ENCODE measurements around the gene TMIGD1. TPM values are rescaled to one million over a fixed set of nuclear protein-coding genes. Genes with fewer than 3 reads are reported as not detected.
A peak's percentile ranks its signal among the peaks of the same experiment; 100 is the strongest.

The TMIGD1 gene
- total RNA-seq, 1 experiment from 2014 or later: not detected

- no peaks in the 10 kb centered on the region for H3K27me3 ChIP-seq (replicated peaks; ENCODE audit: control insufficient read depth, insufficient read depth, low read length)
- Mint-ChIP-seq H3K36me3 (ENCODE audit: insufficient read depth, unreplicated experiment) (peaks cover 16% of the 10 kb centered on the region), H3K9me3 (ENCODE audit: unreplicated experiment) (no peaks in the 10 kb centered on the region), H3K27ac (ENCODE audit: unreplicated experiment) (peak within 1 kb of the TSS; percentile 86), H3K27me3 (ENCODE audit: insufficient read depth, unreplicated experiment) (no peaks in the 10 kb centered on the region), H3K4me1 (ENCODE audit: low read depth, unreplicated experiment) (peaks cover 34% of the 10 kb centered on the region), H3K4me3 (ENCODE audit: unreplicated experiment) (peak within 1 kb of the TSS; percentile 88)
- no TSS peak for BruUV-seq (replicated peaks)
- TF ChIP-seq CTCF (IDR thresholded peaks at IDR 0.05; ENCODE audit: insufficient read depth in 1 of 2, low read depth in 1 of 2, low read length in 1 of 2, severe bottlenecking in 1 of 2, unreplicated experiment in 1 of 2): peak in 1 of 2 experiments; percentile 16
- CTCF ChIA-PET: no interaction called here
- H3K9me3 ChIP-seq: no peaks in the 10 kb centered on the region
- POLR2A ChIA-PET: interaction anchor here (0.6 kb wide), 1 partner anchor 362 kb away, joined by 5 read pairs; no protein-coding TSS in a partner anchor
- DNase-seq: peak; percentile 96 to 99
- peak within 1 kb of the TSS; percentile 64 for H3K4me3 ChIP-seq (ENCODE audit: low read depth, low read length)
- intact Hi-C loops (cut with micrococcal nuclease; ENCODE audit: unreplicated experiment): loop anchor here (1.0 kb wide), 2 partner anchors 35 to 39 kb away; no protein-coding TSS in a partner anchor
- H3K4me1 ChIP-seq: peaks cover 40% of the 10 kb centered on the region
- H3K36me3 ChIP-seq (ENCODE audit: control insufficient read depth, insufficient read depth, low read length): no peaks in the 10 kb centered on the region
Observed at GRCh38 chr17:30378825-30379302, 45.0 kb upstream of the TMIGD1 start, which contains the start of gene CPD. CPD (plus strand) TSS chr17:30378927; CDS start chr17:30378981, 54 bp downstream.

- Histone ChIP-seq H3K4me1 (peaks cover 40% of the 10 kb centered on the region), H3K36me3 (ENCODE audit: control insufficient read depth, insufficient read depth, low read length) (no peaks in the 10 kb centered on the region), H3K4me3 (ENCODE audit: low read depth, low read length) (peak overlapping the region; percentile 64), H3K27me3 (replicated peaks; ENCODE audit: control insufficient read depth, insufficient read depth, low read length) (no peaks in the 10 kb centered on the region), H3K9me3 (no peaks in the 10 kb centered on the region)
- no peak for TF ChIP-seq CTCF (IDR thresholded peaks at IDR 0.05; ENCODE audit: insufficient read depth in 1 of 2, low read depth in 1 of 2, low read length in 1 of 2, severe bottlenecking in 1 of 2, unreplicated experiment in 1 of 2)
- peak overlapping the region; percentile 86 for H3K27ac Mint-ChIP-seq (ENCODE audit: unreplicated experiment)
- DNase-seq: peak in 1 of 2 experiments; percentile 52
- no peaks in the 10 kb centered on the region for H3K27me3 Mint-ChIP-seq (ENCODE audit: insufficient read depth, unreplicated experiment)
- CTCF ChIA-PET: interaction anchor here (1.4 kb wide), 1 partner anchor 99 kb away, joined by 3 read pairs; the partner anchor contains the start of gene GOSR1
- H3K4me1 Mint-ChIP-seq (ENCODE audit: low read depth, unreplicated experiment): peaks cover 36% of the 10 kb centered on the region
- no peaks in the 10 kb centered on the region for H3K9me3 Mint-ChIP-seq (ENCODE audit: unreplicated experiment)
- peak overlapping the region; percentile 88 for H3K4me3 Mint-ChIP-seq (ENCODE audit: unreplicated experiment)
- POLR2A ChIA-PET: interaction anchor here (0.6 kb wide), 3 partner anchors 17 to 362 kb away, joined by 3 to 5 read pairs (median 4); no protein-coding TSS in a partner anchor
- H3K36me3 Mint-ChIP-seq (ENCODE audit: insufficient read depth, unreplicated experiment): peaks cover 16% of the 10 kb centered on the region
- intact Hi-C loops (cut with micrococcal nuclease; ENCODE audit: unreplicated experiment): loop anchor here (1.0 kb wide), 2 partner anchors 34 to 38 kb away; no protein-coding TSS in a partner anchor
- TSS peak; percentile 94 for BruUV-seq (replicated peaks)
Observed at GRCh38 chr17:30378241-30378824, 44.5 kb upstream of the TMIGD1 start.

GRCh38 chr17:30377574-30378240, 43.9 kb upstream of the TMIGD1 start:
- peaks cover 37% of the 10 kb centered on the region for H3K4me1 Mint-ChIP-seq (ENCODE audit: low read depth, unreplicated experiment)
- CTCF ChIA-PET: interaction anchor here (1.4 kb wide), 1 partner anchor 99 kb away, joined by 3 read pairs; the partner anchor contains the start of gene GOSR1

More at GRCh38 chr17:30377574-30378240, 43.9 kb upstream of the TMIGD1 start:
- H3K27me3 ChIP-seq (replicated peaks; ENCODE audit: control insufficient read depth, insufficient read depth, low read length): no peaks in the 10 kb centered on the region
- no peak for TF ChIP-seq CTCF (IDR thresholded peaks at IDR 0.05; ENCODE audit: insufficient read depth in 1 of 2, low read depth in 1 of 2, low read length in 1 of 2, severe bottlenecking in 1 of 2, unreplicated experiment in 1 of 2)
- H3K36me3 Mint-ChIP-seq (ENCODE audit: insufficient read depth, unreplicated experiment): peaks cover 16% of the 10 kb centered on the region
- H3K4me1 ChIP-seq: peaks cover 40% of the 10 kb centered on the region
- H3K36me3 ChIP-seq (ENCODE audit: control insufficient read depth, insufficient read depth, low read length): no peaks in the 10 kb centered on the region
- no TSS peak for BruUV-seq (replicated peaks)
- intact Hi-C loops (cut with micrococcal nuclease; ENCODE audit: unreplicated experiment): loop anchor here (1.0 kb wide), 2 partner anchors 33 to 37 kb away; no protein-coding TSS in a partner anchor
- DNase-seq: no peak
- H3K4me3 ChIP-seq (ENCODE audit: low read depth, low read length): peak overlapping the region; percentile 64
- H3K4me3 Mint-ChIP-seq (ENCODE audit: unreplicated experiment): peak overlapping the region; percentile 88
- peak overlapping the region; percentile 86 for H3K27ac Mint-ChIP-seq (ENCODE audit: unreplicated experiment)
- POLR2A ChIA-PET: interaction anchor here (0.6 kb wide), 2 partner anchors 18 to 19 kb away, joined by 3 to 4 read pairs; no protein-coding TSS in a partner anchor
- no peaks in the 10 kb centered on the region for H3K9me3 Mint-ChIP-seq (ENCODE audit: unreplicated experiment)
- no peaks in the 10 kb centered on the region for H3K27me3 Mint-ChIP-seq (ENCODE audit: insufficient read depth, unreplicated experiment)
- H3K9me3 ChIP-seq: no peaks in the 10 kb centered on the region

Measured in Caco-2 (cell line).